ENCODE measurements around the gene ADAM19.

ADAM19 gene

GRCh38 chr5:157540707-157541446 is 34.7 kb downstream of the ADAM19 start:
- DNase-seq: no peak

DNA sequence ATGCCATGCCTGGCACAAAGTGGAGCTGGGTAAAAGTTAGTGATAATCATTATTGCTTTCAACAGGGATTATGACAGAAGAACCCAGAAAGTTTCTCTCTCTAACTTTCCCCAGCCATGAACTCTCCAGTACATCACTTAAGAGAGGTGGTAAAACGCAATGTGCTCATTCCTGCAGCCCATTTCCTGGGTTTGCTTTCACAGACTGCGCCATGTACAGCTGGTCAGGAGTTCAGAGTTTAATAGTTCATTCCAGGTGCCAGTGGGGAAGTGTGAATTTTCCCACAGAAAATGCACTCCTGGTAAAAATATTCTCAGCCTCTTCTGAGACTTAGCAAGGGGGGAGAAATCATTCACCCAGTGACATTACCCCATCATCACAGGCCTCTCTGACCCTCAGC is 35.5 kb downstream of the ADAM19 start:
- no peak for DNase-seq

DNA sequence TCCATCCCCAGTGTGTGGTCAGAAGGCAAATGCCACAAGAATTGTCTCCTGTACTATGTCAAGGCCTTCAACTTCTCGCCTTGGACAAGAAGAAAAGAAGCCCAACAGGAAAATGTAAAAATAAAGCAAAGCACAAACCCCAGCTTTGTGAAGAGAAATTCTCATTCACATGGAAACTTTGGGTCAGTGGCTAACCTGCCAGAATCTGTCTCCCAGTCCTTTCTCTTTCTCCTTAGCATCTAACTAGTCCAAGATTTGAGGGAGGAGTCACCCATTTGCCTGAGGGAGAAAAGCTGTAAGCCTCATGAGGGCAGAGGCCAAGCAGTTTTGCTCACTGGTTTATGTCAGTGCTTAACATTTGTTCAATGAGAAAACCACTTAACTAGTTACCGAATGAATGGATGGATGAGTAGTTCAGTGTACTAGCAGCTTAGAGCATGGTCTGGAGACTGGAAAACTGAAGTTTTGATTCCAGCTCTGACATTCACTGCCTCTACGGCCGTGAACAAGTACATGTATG is 36.0 kb downstream of the ADAM19 start:
- DNase-seq: no peak

DNA sequence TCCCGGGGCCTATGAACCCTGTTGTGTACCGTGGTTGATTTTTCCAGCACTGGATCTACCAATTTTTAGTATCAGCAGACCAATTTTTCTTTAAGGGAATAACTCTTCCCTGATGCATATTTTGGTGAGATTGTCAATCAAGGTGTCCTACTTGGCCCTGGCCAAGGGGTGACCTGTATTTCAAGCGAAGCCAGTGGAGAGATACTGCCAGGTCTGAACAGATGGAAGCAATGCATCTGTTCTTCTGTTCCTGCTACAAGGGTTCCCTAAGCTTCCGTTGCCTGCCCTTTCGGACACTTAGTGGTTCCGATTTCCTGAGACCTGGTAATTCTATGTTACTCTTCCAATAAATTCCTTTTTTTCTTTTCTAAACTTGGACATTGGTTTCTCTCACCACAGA is 37.3 kb downstream of the ADAM19 start:
- DNase-seq: no peak

DNA sequence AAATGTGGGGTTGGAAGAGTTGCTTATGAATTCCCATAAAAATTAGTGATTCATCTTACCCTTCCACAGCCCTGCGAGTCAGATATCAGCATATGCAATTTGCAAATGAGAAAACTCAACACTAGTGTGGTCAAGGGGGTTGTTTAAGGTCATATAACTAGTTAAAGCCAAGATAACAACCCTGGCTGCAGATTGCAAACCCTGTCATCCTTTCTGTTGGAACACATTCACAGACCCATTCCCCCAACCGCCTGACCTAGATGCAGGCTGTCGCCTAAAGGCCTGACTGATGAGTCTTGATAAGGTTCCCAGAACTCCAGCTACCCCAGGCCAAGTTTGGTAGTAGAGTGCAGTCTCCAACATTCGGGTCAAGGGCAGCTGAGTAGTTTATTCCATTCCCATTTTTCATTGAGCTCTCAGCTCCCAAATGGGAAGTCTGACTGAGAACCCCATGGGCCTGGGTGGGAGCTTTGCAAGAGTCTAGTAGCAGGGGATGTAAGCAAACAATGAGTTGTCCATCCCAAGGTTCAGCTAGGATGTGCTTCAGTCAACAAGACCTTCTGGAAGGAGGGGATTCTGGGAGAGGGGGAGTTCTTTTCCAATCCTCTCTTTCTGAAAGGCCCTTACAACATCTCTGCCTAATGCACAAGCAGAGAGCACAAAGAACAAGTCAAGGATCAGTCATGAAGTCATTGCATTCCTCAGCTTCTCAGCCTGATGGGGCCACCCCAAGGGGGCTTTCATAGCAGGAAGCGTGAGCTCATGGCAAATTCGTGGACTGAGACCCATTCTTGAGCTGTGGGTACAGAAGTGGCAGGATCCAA is 40.3 kb downstream of the ADAM19 start:
- DNase-seq: no peak

GRCh38 chr5:157533011-157533481 is 42.5 kb downstream of the ADAM19 start:
- DNase-seq: no peak

DNA sequence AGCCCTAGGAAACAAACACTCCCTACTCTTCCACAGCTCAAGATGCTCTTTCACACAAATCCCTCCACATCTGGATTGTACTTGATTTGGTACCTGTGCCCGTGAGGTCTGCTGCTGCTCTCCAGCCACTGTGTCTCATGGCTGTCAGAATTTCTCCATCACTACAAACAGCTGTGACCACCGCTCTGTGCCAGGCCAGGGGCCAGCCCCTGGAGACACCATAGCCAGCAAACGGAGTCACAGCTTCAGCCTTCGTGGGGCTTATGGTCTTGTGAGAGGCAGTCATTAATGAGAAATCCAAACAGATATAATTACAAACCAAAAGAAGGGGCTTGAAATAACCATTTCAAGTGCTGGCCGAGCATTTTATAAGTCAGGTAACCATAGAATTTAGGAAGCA is 43.6 kb downstream of the ADAM19 start:
- no peak for DNase-seq

DNA sequence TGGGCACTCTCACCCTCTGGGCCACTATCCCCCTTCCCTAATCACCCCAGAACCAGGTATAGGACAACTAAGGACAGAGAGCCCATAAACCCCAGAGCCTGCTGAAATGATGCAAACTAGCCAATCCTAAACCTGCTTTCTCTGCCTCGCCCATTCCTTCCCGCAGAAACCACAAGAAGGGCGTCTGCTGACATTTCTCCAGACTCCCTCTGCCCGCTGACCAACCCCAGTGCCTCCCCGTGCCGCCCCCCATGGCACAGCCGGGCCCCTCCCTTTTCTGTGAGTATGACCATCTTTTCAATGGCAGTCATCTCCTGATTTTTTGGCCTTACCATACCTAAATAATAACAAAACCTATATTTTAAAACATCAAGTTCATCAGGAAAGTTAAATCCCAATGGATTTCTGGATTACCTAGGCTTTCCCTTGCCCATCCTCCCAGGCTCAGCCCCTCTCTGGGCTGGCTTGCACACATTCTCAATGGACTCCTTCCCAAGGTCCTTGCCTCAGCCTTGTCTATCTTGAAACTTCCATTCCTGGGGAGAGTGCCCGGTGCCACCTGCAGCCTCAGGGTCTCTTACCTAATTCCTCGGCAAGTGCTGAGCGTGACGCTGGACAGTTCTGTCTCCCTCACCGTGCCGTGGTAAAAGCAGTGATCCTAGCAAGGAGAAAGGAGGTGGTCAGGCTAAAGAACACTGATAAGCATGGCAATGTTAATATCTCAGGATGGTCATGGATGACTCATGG is 45.2 kb downstream of the ADAM19 start:
- no peak for DNase-seq

DNA sequence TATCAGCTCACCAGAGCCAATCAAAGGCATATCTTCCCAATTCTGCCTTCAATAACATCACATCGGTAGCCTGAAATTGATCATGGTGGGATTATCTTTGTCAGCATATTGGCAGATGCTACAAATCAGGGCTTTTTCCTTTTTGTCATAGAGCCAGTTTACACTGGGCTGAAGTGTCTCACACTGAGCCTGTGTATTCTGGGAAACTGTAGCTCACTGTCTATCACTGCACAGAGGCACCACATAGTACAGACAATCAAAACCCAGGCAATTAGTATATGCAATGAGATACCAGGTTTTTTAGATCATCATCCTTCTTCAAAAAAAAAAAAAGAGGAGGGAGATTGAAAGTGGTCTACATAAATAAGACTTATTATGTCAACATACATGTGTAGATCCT is 46.6 kb downstream of the ADAM19 start:
- DNase-seq: no peak

GRCh38 chr5:157528036-157528632 is 47.4 kb downstream of the ADAM19 start:
- DNase-seq: no peak

- DNase-seq: no peak
Observed at GRCh38 chr5:157524887-157525286, 50.7 kb downstream of the ADAM19 start.

DNA sequence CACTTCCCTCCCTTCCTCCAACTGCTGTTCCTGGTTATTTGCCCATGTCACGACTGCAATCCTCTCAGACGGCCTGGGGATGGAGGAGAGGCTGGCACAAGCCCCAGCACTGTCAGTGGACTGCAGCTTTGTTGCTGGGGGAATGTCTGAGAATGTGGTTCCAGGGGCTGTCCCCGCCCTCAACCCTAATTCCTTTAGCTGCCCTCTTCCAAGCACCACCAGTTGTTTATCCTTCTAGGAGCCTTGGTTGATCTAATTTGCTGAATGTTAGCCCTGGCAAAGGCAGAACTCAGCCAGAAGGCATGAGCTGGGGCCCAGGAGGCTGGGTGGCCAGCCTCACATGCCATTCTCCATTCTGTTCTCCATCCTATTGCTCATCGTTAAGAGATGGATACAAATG is 51.6 kb downstream of the ADAM19 start:
- no peak for DNase-seq

DNA sequence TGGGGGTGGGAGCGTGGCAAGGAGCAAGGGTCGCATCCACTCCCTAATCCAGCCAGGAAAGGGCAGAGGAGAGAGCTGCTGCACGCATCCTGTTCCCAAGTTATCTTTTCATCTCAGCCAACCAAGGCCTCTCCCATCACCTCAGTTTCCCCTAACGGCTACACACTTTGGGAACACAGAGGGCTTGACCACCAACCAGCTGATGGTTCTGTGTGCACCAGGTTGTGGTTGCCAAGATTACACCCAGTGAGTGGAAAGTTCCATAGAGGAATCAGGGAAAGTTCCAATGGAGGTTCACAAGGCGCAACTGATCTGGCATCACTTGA is 53.9 kb downstream of the ADAM19 start:
- no peak for DNase-seq

GRCh38 chr5:157520911-157521703 is 54.5 kb downstream of the ADAM19 start:
- no peak for DNase-seq

GRCh38 chr5:157519579-157520253 is 55.9 kb downstream of the ADAM19 start:
- no peak for DNase-seq

GRCh38 chr5:157518963-157519362 is 56.6 kb downstream of the ADAM19 start:
- no peak for DNase-seq

DNA sequence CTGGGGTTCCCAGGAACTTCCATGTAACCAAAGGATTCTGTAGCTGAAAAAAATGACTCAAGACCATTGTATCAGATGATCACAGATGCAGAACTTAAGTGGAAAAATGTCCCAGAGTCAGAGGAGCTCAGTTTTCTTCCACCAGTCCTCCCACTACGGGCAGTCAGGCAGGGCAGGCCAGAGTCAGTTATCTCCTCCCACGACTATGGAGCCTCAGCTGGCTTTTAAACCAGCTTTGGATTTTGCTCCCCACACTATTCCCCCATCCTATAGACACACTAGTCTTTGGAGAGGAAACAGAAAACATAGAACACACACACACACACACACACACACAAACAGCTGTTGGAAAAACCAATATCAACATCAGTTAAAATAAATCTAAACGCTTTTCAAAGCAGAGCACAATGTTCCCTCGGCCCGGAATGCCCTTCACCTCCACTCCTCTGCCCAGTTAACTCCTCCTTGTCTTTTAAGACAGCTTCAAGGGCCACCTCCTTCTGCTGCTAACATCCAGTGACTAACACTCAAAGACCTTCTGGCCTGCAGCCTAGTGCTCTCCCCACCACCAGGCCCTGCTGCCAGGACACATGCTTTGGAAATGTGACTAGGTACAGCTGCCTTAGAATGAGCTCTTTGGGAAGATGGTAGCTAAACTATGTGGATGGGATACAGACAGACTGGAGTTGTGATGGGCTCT is 58.8 kb downstream of the ADAM19 start:
- DNase-seq: peak; percentile 81

DNA sequence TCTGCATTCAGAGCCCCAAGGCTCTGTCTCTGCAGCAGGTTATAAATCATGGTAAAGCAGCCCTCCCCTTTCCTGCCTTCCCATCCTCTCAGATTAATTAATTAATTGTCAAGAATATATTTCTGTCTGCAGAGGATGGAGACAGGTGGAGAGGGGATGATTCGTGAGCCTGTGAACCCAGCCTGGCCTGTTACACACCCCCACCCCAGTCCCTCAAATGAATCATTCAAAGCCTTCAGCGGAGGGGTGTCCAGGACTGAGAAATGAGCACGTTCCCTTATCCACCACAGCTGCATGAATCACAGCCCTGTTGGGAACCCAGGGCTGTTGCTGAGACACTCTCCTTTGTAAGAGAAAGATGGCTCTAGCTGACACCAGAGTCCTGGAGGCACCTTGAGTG is 59.6 kb downstream of the ADAM19 start:
- DNase-seq: peak; percentile 91

DNA sequence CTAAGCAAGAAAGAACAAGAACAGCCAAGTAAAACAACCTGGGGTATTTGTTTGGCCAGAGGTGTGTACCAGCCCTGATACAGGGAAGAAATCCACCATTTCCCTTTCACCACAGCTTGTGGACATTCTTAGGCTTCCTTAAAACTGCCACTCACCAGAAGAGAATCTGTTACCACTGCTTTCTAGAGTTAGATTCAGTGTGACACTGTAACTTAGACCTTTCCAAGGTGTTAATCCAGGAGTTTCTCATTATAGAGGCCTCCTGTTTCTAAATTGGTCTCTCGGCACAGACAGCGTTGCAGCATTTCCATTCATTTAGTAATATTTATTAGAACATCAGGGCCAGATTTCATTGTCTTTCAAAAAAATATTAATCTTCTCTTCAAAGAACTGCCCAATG is 60.6 kb downstream of the ADAM19 start:
- DNase-seq: no peak

DNA sequence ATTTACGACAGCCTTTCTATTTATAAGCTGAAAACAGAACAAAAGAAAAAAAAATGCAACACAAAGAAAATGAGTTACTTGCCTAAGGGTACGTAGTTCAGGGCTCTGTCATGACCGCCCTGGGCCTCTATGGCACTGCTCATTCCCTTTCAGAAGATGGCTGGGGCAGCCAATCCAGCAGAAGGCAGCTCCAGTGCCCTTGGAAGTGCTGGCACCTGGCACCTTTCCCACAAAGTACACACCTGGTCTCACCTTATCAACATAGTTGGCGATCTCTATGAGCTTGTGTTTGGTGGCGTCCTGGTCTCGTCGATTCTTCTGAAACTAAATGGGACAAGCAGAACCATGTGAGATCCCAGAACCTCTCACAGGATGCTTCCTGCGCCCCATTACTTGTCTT is 62.4 kb downstream of the ADAM19 start:
- DNase-seq: no peak
